Prostate gland (tissue), 2 donors: ENCODE data around the gene SEZ6. TPM values are rescaled to one million over a fixed set of nuclear protein-coding genes. Genes with fewer than 3 reads are reported as not detected.

Experiments
- DNase-seq: peaks from one replicate; pipeline ENCODE4 v3.0.0-alpha.2; 2019; ENCODE audit warnings: low spot score
- H3K27ac ChIP-seq, 2 donors: fragments of 200-600 bp; sonication (generic); 2 replicates each; pipeline ENCODE4 v1.5.1; 2017 to 2019
- H3K27me3 ChIP-seq: fragments of 200-600 bp; sonication (generic); replicated peaks from 2 replicates; pipeline ENCODE4 v1.5.1; 2019; ENCODE audit not compliant: insufficient read depth
- H3K36me3 ChIP-seq, 2 donors: fragments of 200-600 bp; sonication (generic); 1 replicate in 1 of 2; 2 replicates in 1 of 2; pipeline versions ENCODE4 v1.5.1 to v1.8.1; 2017 to 2019
- H3K4me1 ChIP-seq: fragments of 200-600 bp; sonication (generic); replicated peaks from 2 replicates; pipeline ENCODE4 v1.5.1; 2019
- H3K4me3 ChIP-seq, 2 donors: fragments of 200-600 bp; sonication (generic); 2 replicates each; pipeline ENCODE4 v1.5.1; 2017 to 2019
- H3K9me3 ChIP-seq: fragments of 200-600 bp; sonication (generic); 2 replicates; pipeline ENCODE4 v1.5.1; 2017
- POLR2A ChIP-seq: fragments of 450-650 bp; IDR thresholded peaks from one replicate; pipeline ENCODE4 v1.6.1; 2016; ENCODE audit warnings: antibody characterized with exemption, mild to moderate bottlenecking
- POLR2AphosphoS5 ChIP-seq: sonication (generic); formaldehyde crosslinking; IDR thresholded peaks from one replicate; pipeline ENCODE4 v1.6.1; 2017; ENCODE audit warnings: antibody characterized with exemption
- WGBS: methylation state at CpG from one replicate; pipeline ENCODE4 v1.1.5; 2018; 5-methylcytosine and 5-hydroxymethylcytosine counted together
- intact Hi-C: fragments of 100-400 bp; cut with DNase I; formaldehyde crosslinking; loops from one replicate; pipeline ENCODE4 v1.14.2; 2022
- total RNA-seq, 2 donors: library from RNA; depleted of rRNA; stranded (reverse); fragments of >200 nt; gene quantifications; one replicate each; pipeline ENCODE4 v1.1.0, GENCODE V29; 2016
- TF ChIP-seq, protein P1 (sequence below), 4 experiments: fragments of 200-600 bp in 2 of 4; fragments of 450-650 bp in 2 of 4; sonication (generic) in 2 of 4; IDR thresholded peaks; 1 replicate in 3 of 4; 2 replicates in 1 of 4; pipeline ENCODE4 v1.5.1; 2016 to 2019; ENCODE audit warnings: antibody characterized with exemption in 4 of 4, mild to moderate bottlenecking in 2 of 4, moderate library complexity in 2 of 4

The SEZ6 gene
- 1 to 10 TPM in 1 of 2 donors, under 1 TPM in 1; 0.05 to 1.0 TPM for total RNA-seq

DNA sequence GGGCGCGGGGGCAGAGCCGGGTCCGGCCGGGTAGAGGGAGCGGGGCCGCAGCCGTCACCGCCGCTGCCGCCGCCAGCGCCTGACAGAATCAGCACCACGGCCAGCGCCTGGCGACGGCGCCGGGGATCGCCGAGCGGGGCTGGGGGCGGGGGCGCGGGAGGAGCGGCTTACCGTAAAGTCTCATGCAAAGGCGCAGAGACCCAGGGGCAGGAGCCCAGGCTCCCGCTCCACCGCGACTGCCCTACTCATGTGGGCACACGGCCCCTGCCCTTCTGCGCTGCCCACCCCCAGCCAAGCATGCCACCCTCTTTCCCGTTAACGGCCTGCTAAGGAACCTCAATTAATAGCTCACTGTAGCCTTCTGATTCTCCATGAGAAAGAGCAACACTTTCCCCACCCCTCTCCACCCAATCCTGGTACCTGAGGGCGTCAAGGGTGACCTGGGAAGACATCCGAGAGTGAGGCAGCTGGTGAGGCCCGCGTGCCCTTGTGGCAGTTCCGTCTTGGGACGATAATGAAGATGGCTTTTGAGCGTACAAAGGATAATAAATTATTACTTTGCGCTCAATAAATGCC, at the start of gene SEZ6:
SEZ6 (minus strand) TSS at position 98 of the 576 bp plus-strand sequence. CDS start 164 bp downstream, outside the sequence.
- peak; percentile 47 for DNase-seq
- Histone ChIP-seq H3K27ac (no peak within 1 kb of the TSS), H3K9me3 (no peaks in the 10 kb centered on the region), H3K27me3 (peaks cover 17% of the 10 kb centered on the region), H3K4me1 (peaks cover 4% of the 10 kb centered on the region), H3K36me3 (no peaks in the 10 kb centered on the region), H3K4me3 (peak within 1 kb of the TSS in 1 of 2 donors; percentile 12)
- intact Hi-C loops: no loop called here
- 5% methylated on average over 31 of the region's 43 CpGs for WGBS
- TF ChIP-seq, protein P1, sequence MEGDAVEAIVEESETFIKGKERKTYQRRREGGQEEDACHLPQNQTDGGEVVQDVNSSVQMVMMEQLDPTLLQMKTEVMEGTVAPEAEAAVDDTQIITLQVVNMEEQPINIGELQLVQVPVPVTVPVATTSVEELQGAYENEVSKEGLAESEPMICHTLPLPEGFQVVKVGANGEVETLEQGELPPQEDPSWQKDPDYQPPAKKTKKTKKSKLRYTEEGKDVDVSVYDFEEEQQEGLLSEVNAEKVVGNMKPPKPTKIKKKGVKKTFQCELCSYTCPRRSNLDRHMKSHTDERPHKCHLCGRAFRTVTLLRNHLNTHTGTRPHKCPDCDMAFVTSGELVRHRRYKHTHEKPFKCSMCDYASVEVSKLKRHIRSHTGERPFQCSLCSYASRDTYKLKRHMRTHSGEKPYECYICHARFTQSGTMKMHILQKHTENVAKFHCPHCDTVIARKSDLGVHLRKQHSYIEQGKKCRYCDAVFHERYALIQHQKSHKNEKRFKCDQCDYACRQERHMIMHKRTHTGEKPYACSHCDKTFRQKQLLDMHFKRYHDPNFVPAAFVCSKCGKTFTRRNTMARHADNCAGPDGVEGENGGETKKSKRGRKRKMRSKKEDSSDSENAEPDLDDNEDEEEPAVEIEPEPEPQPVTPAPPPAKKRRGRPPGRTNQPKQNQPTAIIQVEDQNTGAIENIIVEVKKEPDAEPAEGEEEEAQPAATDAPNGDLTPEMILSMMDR (IDR thresholded peaks at IDR 0.05): peak in 1 of 4 experiments; percentile 22
- TF ChIP-seq POLR2A (no peak), POLR2AphosphoS5 (peak; percentile 8)

DNA sequence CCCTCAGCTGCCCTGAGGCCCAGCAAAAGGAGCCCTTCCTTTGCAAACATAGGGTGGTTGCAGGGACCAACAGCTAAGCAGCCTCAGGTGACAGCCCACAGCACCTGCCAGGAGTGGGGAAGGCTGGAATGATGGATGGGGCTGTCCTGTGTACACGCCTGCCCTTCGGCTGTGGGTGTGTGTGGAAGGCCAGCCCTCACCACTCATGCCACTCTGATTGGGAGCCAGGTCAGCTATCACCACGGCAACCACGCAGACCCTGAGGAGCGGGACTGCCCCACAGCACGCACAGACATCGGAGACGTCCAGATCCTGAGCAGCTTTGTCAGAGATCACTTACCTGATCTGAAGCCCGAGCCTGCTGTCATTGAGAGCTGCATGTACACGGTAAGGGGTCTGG, 49.0 kb upstream of the SEZ6 start:
- H3K4me1 ChIP-seq: no peaks in the 10 kb centered on the region
- no peak for DNase-seq
- TF ChIP-seq POLR2AphosphoS5 (no peak), POLR2A (no peak)
- TF ChIP-seq, protein P1 (IDR thresholded peaks at IDR 0.05): no peak
- H3K36me3 ChIP-seq: no peaks in the 10 kb centered on the region
- 72% methylated on average over 10 of the region's 10 CpGs for WGBS
- intact Hi-C loops: no loop called here
- H3K9me3 ChIP-seq: no peaks in the 10 kb centered on the region
- H3K27ac ChIP-seq: no peak overlapping the region
- H3K4me3 ChIP-seq: no peak overlapping the region
- H3K27me3 ChIP-seq: no peaks in the 10 kb centered on the region

DNA sequence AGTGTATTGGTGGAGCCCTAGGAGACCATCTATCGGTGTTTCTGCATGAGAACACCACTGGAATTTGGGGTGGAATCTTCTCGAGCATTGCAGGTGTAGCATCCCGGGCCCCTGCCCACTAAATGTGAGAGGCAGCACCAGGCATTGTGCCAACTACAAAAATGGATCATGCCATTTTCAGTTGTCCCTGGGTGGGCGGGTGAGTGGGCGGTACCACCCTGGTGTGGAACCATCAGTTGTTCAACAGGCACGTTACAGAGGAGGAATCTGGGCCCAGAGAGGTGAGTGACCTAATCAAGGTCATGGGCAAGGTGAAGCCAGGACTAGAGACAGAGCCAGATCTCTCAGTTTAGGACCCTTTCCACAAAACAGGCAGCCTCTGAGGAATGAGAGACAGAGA, 45.9 kb upstream of the SEZ6 start:
- Histone ChIP-seq H3K36me3 (no peaks in the 10 kb centered on the region), H3K4me1 (no peaks in the 10 kb centered on the region), H3K27me3 (no peaks in the 10 kb centered on the region), H3K27ac (no peak overlapping the region), H3K4me3 (no peak overlapping the region), H3K9me3 (no peaks in the 10 kb centered on the region)
- DNase-seq: no peak
- WGBS: 83% methylated on average over 6 of the region's 6 CpGs
- intact Hi-C loops: no loop called here
- TF ChIP-seq POLR2A (no peak), POLR2AphosphoS5 (no peak)
- TF ChIP-seq, protein P1 (IDR thresholded peaks at IDR 0.05): no peak

GRCh38 chr17:29051194-29051593, 45.4 kb upstream of the SEZ6 start:
- Histone ChIP-seq H3K9me3 (no peaks in the 10 kb centered on the region), H3K4me3 (no peak overlapping the region), H3K27me3 (no peaks in the 10 kb centered on the region), H3K27ac (no peak overlapping the region), H3K4me1 (no peaks in the 10 kb centered on the region), H3K36me3 (no peaks in the 10 kb centered on the region)
- WGBS: 81% methylated on average over 12 of the region's 12 CpGs
- no peak for TF ChIP-seq POLR2AphosphoS5
- TF ChIP-seq POLR2A: no peak
- TF ChIP-seq, protein P1 (IDR thresholded peaks at IDR 0.05): no peak
- DNase-seq: no peak
- intact Hi-C loops: no loop called here

GRCh38 chr17:29050176-29050575, 44.3 kb upstream of the SEZ6 start:
- Histone ChIP-seq H3K27ac (no peak overlapping the region), H3K36me3 (no peaks in the 10 kb centered on the region), H3K27me3 (no peaks in the 10 kb centered on the region), H3K4me1 (no peaks in the 10 kb centered on the region), H3K9me3 (no peaks in the 10 kb centered on the region), H3K4me3 (no peak overlapping the region)
- intact Hi-C loops: no loop called here
- 93% methylated on average over 5 of the region's 5 CpGs for WGBS
- TF ChIP-seq, protein P1 (IDR thresholded peaks at IDR 0.05): no peak
- TF ChIP-seq POLR2AphosphoS5 (no peak), POLR2A (no peak)
- DNase-seq: no peak
